GM08714 (cell line): ENCODE data around the gene DEPDC5.

Source experiments
- H3K4me3 ChIP-seq: fragments of 200-500 bp; sonication (Bioruptor generic); 2 replicates; pipeline ENCODE4 v1.5.1; 2014; ENCODE audit warnings: mild to moderate bottlenecking, low read length, inconsistent platforms
- ZNF274 ChIP-seq: IDR thresholded peaks from 2 replicates; pipeline ENCODE4 v1.6.1; 2012; ENCODE audit warnings: mild to moderate bottlenecking, low read depth, low read length

The DEPDC5 gene

DNA sequence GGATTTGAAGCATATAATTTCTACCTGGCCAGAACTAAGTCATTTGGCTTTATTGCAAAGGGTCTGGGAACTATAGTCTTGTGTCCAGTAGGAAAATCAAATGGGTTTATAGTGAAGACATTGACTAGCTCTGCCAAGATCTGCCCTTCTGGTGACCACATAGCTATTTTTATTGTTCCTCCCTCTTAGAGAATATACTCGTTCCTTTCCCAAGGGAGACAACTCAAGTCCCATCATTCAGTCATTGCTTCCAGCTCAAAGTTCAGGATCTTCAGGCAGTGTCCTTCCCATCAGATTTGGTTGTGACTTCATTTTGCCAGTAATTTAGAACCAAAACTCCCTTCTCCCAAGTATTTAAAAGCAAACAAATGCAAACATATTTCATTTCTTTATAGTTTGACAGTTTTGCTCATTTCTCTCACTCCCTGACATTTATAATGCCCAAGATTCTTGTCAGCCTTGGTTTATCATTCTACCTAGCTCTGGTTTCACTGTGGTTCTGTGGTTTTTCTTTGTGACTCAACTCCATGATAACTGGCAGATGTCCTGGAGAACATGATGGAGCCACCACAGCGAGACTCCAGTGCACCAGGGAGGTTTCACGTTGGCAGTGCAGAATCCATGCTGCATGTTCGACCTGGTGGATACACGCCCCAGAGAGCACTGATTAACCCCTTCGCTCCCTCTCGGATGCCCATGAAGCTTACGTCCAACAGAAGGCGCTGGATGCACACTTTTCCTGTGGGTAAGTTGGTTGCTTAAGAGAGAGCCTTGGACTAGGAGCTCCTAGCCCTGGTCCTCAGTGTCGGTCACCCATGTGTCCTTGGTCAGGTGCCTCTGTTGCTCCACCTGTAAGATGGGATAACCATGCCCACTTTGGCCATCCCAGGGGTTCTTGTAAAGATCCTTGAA lies 64.9 kb downstream of the DEPDC5 start:
- H3K4me3 ChIP-seq, result no peak overlapping the region
- TF ChIP-seq ZNF274, result no peak

DNA sequence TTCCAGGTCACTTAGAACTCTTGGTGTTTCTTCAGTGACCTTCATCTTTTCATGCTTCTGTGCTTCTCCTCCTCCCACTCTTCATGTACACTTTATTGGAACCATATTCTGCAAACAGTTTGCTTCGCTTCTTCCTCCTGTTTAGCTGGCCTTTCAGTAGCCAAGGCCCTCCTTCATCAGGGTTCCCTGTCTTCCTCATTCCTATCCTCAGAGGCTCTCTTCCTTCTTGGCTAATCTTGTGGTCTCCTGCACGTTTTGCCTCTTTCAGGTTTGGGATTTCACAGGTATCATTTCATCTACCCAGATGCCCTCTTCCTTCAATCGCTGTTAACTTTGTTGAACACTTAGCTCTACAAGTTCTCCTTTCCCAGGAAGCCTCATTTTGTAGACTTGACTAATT lies 66.8 kb downstream of the DEPDC5 start:
- H3K4me3 ChIP-seq, result no peak overlapping the region
- TF ChIP-seq ZNF274, result no peak

DNA sequence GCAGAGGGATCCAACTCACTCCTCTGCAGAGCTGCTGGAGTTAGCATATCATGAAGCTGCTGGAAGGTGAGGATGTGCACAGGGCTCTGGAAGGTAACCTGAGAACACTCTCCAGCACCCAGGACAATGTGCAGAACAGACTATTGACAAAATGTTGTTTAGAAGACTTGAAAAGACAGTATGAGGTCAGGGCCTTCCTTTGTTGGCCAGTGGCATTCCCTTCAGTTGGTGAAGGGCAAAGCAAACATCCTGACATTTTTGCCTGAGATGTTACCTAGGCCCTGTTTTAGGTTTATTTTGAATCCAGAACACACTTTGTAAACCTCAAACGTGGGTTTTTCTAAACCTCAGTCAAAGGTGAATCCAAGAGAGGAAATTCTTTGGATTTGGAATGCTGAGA lies 67.8 kb downstream of the DEPDC5 start:
- TF ChIP-seq ZNF274, result no peak
- no peak overlapping the region for H3K4me3 ChIP-seq

DNA sequence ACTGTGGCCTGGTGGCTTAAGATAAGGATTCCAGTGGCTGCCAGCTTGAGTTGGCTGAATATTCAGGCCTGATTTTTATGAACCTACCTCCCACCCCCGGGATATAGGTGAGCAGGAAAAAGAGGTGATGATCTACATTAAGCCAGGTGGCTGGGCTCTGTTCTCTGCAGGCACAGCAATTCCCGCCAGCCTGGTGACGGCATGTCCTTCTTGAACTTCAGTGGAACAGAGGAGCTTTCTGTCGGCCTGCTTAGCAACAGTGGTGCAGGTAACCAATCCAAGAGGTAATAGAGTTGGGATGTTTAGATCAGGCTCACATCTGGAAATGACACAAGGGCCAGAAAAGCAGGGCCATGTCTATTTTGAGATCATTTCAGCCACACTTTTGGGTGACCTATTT lies 68.7 kb downstream of the DEPDC5 start:
- H3K4me3 ChIP-seq, result no peak overlapping the region
- TF ChIP-seq ZNF274, result no peak

DNA sequence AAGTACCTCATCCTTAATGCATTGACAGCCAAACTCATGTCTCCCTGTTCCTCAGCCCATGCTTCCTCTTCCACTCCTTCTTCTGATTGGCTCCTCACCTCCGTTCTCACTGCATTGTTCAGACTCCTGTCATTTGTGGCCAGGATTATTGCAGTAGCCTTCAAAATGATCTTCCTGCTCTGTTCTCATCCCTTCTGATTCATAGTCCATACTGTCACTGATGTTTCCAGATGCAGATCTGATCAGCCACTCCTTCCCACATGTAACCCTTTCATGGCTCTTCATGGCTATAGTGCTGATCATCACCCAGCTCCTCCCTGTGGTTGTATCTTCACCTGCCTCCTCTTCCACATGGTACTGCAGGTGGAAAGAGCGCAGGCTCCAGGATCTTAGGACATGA lies 71.7 kb downstream of the DEPDC5 start:
- no peak for TF ChIP-seq ZNF274

DNA sequence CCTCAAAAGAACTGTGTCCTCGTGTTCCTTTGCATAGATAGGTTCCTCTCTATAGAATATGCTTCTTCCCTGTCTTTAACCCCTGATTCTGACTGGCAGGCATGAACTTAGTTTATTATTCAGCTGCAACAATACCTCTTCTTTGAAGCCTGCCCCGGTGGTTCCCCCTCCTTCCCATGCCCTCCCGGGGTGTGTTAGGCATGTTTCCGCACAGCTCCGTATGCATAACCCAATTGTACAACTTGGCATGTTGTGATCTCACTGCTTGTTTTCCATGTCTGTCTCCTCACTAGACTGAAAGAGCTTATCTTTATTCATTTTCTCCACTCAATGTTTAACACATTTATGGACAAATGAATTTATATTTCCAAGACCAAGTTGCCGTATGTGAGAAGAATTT lies 72.6 kb downstream of the DEPDC5 start:
- TF ChIP-seq ZNF274, result no peak
- no peak overlapping the region for H3K4me3 ChIP-seq

More for the DNA sequence above, 71.7 kb downstream of the DEPDC5 start:
- no peak overlapping the region for H3K4me3 ChIP-seq

DNA sequence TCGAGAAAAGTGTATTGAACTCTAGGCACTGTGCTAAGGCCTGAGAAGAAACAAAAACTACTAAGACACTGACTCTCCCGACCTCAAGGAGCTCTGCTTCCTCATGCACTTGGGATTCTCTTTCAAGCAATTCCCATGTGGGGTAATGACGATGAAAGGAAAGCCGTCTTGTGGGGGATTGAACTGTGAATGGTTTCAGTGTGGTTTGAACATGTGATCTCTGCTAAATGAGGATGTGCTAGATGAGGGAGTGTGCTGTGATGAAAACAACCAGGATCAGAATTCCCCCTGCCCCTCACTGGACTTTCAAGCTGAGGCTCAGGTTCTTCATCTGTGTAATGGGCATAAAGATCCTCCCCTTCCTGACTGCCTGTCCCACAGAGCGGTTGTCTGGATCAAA lies 74.9 kb downstream of the DEPDC5 start:
- TF ChIP-seq ZNF274, result no peak
- H3K4me3 ChIP-seq, result no peak overlapping the region

DNA sequence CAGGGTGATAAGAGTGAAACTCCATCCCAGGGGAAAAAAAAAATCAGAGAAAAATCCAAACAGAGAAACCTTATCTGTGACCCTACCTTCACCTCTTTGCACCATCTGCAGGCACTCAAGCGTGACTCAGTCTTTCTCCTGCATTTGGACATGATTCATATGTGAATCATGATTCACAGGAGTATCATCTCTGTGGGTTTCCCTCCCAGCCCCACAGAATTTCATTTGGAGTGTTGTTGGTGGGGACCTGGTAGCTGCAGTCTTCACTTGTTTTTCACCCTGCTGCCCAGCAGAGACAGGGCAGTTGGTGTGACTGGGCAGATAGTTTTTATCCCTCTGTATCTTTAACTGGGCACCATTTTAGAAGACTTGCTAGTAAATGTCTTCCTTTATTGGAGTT lies 75.7 kb downstream of the DEPDC5 start:
- no peak for TF ChIP-seq ZNF274
- H3K4me3 ChIP-seq, result no peak overlapping the region

DNA sequence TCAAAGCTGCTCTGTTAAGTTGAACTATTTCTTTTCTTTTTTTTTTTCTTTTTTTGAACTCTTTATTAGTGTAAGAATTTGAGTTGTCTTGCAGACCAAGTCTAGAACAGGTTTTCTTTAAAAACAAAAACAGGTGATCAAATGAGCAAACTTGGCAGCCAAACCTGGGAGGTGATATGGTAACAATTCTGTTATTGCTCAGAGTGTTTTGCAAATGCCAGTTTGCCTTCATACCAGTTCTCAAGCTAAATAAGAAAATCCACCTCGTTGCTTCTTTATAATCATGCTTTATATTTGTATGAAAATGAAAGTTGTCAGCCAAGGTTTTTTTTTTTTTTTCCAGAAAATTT lies 76.9 kb downstream of the DEPDC5 start:
- H3K4me3 ChIP-seq, result no peak overlapping the region
- TF ChIP-seq ZNF274, result no peak

DNA sequence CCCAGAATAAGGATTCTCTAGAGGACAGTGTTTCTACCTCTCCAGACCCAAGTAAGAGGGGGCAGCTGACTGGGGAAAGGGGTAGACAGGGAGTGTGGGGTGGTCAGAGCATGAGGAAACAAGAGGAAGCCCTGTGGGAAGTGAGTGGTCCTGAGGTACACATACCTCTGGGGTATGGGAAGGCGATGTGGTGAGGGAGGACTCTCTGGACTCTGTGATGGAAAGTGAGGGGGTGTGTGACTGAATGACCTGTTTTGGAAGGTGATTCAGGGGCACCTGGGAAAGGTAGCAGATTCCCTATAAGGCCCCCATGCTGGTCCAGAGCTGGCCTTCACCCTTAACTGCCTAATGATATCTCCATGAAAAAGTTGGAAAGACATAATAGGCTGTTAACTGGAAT lies 80.1 kb downstream of the DEPDC5 start:
- TF ChIP-seq ZNF274, result no peak
- no peak overlapping the region for H3K4me3 ChIP-seq

DNA sequence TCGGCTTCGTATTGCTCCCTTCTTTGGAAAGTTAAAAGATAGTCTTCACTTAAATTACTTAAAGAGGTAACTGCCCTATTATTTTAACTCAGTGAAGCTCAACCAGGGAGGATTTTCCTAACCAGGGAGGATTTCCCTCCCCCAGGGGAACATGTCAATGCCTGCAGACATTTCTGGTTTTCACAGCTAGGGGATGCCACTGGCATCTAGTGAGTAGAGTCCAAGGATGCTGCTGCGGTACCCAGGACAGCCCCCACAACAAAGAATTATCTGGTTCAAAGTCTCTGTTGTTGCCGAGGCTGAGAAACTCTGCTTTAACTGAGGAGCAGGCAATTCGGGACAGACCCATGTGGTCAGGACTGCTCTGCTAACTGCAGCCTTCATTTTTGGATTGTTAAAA lies 82.2 kb downstream of the DEPDC5 start:
- H3K4me3 ChIP-seq, result no peak overlapping the region
- TF ChIP-seq ZNF274, result no peak

DNA sequence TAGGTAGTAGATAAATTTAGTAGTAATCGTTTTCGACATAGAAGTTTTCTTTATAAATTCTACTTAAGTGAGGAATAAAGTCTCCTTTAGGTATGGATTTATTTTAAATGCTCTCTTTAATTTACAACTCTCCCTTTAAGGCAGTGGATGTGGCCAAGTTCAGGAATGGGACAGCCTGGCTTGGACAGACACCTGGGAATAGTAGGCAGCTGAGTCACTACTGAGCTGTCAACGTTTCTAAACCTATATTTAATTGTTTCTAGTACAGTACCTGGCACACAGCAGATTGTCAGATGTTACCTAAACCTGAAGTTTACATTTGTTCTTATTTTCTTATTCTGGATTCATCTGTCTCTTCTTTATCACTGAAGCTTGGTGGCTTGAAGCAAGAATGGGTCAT lies 85.1 kb downstream of the DEPDC5 start:
- H3K4me3 ChIP-seq, result no peak overlapping the region
- TF ChIP-seq ZNF274, result no peak

DNA sequence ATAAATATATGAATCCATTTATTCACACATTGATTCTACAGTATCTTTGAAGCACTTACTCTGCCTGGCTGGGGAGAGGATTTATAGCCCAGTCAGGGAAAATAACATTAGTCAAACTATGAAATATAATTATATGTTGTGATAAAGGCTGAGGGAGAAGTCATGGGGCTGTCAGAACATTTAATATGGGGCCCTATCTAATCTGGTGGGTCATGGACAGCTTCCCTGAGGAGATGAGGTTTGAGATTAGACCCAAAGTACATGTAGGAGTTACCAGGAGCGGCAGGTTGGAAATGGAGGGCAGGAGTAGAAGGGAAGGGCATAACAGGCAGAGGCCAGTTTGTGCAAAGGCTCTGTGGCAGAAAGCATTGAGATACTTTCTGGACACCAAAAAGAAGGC lies 86.2 kb downstream of the DEPDC5 start:
- no peak for TF ChIP-seq ZNF274
- no peak overlapping the region for H3K4me3 ChIP-seq

DNA sequence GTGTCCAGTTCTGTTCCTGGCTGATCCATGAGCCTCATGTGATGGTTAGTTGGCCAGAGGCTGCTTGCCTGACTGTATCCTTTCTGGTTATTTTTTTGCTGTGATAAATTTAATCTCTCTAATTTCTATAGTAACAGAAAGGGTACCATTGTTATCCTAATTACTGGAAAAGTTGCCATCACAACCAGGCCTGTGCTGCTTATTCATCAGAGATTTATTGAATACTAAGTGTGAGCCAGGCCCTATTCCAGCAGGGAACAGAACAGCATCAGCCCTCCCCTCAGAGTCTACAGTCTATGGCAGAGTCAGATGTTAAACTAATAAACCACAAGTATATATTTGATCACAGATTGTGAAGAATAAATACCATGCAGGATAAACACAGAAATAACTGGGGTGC lies 86.8 kb downstream of the DEPDC5 start:
- TF ChIP-seq ZNF274, result no peak
- H3K4me3 ChIP-seq, result no peak overlapping the region

DNA sequence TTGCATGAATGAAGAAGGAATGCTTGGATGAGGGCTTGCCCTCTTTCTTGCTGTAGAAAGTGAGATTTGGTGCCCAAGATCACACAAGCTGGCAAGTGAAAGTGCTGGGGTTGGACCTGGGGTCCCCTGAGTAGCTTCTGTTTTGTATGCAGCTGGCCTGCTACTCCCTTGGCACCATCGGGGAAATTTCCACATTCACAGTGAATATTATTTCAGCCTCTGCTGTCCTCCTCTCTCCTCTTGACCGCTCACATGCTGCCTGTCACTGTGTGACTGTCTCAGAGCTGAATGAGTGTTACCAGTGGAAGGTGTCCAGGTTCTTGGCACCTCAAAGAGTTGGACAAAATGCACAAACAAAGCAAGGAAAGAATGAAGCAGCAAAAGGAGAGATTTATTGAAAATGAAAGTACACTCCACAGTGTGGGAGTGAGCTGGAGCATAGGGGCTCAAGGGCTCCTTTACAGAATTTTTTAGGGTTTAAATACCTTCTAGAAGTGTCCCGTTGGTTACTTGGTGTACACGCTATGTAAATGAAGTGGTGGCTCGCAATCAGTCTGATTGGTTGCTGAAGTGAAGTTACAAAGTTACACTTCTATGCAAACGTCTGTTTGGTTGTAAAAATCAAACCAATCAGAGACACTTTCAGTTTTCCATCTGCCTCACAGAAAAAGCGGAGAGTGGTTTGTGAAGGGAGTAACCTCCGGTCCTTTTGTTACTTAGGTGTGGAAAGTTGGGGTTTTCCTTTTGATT lies 87.4 kb downstream of the DEPDC5 start:
- no peak for TF ChIP-seq ZNF274
- H3K4me3 ChIP-seq, result no peak overlapping the region
